ENCODE results near the gene DDB1.

GRCh38 chr11:61293867-61294716 is 38.8 kb downstream of the DDB1 start:
- TF ChIP-seq, protein P1, sequence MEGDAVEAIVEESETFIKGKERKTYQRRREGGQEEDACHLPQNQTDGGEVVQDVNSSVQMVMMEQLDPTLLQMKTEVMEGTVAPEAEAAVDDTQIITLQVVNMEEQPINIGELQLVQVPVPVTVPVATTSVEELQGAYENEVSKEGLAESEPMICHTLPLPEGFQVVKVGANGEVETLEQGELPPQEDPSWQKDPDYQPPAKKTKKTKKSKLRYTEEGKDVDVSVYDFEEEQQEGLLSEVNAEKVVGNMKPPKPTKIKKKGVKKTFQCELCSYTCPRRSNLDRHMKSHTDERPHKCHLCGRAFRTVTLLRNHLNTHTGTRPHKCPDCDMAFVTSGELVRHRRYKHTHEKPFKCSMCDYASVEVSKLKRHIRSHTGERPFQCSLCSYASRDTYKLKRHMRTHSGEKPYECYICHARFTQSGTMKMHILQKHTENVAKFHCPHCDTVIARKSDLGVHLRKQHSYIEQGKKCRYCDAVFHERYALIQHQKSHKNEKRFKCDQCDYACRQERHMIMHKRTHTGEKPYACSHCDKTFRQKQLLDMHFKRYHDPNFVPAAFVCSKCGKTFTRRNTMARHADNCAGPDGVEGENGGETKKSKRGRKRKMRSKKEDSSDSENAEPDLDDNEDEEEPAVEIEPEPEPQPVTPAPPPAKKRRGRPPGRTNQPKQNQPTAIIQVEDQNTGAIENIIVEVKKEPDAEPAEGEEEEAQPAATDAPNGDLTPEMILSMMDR (IDR thresholded peaks at IDR 0.05; ENCODE audit: poor library complexity, severe bottlenecking) = no peak
- TF ChIP-seq RAD21 (conservative IDR thresholded peaks at IDR 0.05) (no peak), POLR2AphosphoS5 (IDR thresholded peaks at IDR 0.05) (no peak), EZH2 (IDR thresholded peaks at IDR 0.05; ENCODE audit: borderline replicate concordance, insufficient read depth, low read length, poor library complexity, severe bottlenecking) (no peak), EP300 (conservative IDR thresholded peaks at IDR 0.05; ENCODE audit: poor library complexity, severe bottlenecking) (no peak), SMC3 (conservative IDR thresholded peaks at IDR 0.05; ENCODE audit: poor library complexity) (no peak), TAF1 (IDR thresholded peaks at IDR 0.05; ENCODE audit: low read depth) (no peak), MXI1 (conservative IDR thresholded peaks at IDR 0.05; ENCODE audit: poor library complexity, severe bottlenecking) (peak; percentile 95)
- TF ChIP-seq, protein P2, sequence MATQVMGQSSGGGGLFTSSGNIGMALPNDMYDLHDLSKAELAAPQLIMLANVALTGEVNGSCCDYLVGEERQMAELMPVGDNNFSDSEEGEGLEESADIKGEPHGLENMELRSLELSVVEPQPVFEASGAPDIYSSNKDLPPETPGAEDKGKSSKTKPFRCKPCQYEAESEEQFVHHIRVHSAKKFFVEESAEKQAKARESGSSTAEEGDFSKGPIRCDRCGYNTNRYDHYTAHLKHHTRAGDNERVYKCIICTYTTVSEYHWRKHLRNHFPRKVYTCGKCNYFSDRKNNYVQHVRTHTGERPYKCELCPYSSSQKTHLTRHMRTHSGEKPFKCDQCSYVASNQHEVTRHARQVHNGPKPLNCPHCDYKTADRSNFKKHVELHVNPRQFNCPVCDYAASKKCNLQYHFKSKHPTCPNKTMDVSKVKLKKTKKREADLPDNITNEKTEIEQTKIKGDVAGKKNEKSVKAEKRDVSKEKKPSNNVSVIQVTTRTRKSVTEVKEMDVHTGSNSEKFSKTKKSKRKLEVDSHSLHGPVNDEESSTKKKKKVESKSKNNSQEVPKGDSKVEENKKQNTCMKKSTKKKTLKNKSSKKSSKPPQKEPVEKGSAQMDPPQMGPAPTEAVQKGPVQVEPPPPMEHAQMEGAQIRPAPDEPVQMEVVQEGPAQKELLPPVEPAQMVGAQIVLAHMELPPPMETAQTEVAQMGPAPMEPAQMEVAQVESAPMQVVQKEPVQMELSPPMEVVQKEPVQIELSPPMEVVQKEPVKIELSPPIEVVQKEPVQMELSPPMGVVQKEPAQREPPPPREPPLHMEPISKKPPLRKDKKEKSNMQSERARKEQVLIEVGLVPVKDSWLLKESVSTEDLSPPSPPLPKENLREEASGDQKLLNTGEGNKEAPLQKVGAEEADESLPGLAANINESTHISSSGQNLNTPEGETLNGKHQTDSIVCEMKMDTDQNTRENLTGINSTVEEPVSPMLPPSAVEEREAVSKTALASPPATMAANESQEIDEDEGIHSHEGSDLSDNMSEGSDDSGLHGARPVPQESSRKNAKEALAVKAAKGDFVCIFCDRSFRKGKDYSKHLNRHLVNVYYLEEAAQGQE (IDR thresholded peaks at IDR 0.05; ENCODE audit: borderline replicate concordance) = no peak

All from neural cell (in vitro differentiated cells).